IMR-90 (cell line): ENCODE data around the gene SCAF1. TPM values are rescaled to one million over a fixed set of nuclear protein-coding genes. Genes with fewer than 3 reads are reported as not detected.

Experiments
- CTCF ChIP-seq: conservative IDR thresholded peaks from 2 replicates; pipeline ENCODE4 v1.5.1; 2012; ENCODE audit warnings: mild to moderate bottlenecking, low read depth, low read length, improper control_type of control experiment
- polyA plus RNA-seq, 3 experiments: library from polyadenylated mRNA; depleted of rRNA; stranded (reverse); fragments of >200 nt; gene quantifications; 2 replicates each; pipeline ENCODE4 v1.2.3, GENCODE V29; 2012; ENCODE audit warnings: low replicate concordance in 1 of 3
- total RNA-seq: library from RNA; depleted of rRNA; stranded (reverse); fragments of >200 nt; gene quantifications from 2 replicates; pipeline ENCODE4 v1.2.3, GENCODE V29; 2012

Gene SCAF1
- total and polyA plus RNA-seq, 2 of the 4 experiments (the other 2 are of a cell fraction) = 2.2 to 14.8 TPM

GRCh38 chr19:49640113-49640898 lies 1.7 kb upstream of the SCAF1 start, which contains the start of gene RRAS (continued):
- no peak for TF ChIP-seq CTCF
